Umbilical cord (tissue), 2 donors: ENCODE measurements around the gene BCAS3. TPM values are rescaled to one million over a fixed set of nuclear protein-coding genes. Genes with fewer than 3 reads are reported as not detected.
A peak's percentile ranks its signal among the peaks of the same experiment; 100 is the strongest.
"Not testable (repeated sequence)": the region's sequence is repeated elsewhere in the genome, so short reads cannot be mapped to it uniquely, and the experiment has no call there.

Experiments
- DNase-seq: peaks from one replicate; pipeline ENCODE4 v3.0.0-alpha.2; 2015; ENCODE audit warnings: low spot score
- total RNA-seq: library from RNA; depleted of rRNA; stranded (reverse); fragments of >200 nt; gene quantifications from one replicate; pipeline ENCODE4 v1.2.3, GENCODE V29; 2014; ENCODE audit warnings: low replicate concordance; ENCODE audit not compliant: insufficient read depth

Gene BCAS3
- total RNA-seq, 1 donor from 2014 or later = 25.0 TPM

- DNase-seq = no peak
Observed at GRCh38 chr17:61221181-61221580, 543.5 kb downstream of the BCAS3 start.

GRCh38 chr17:61221597-61222471 lies 544.2 kb downstream of the BCAS3 start:
- no peak for DNase-seq

- no peak for DNase-seq
Observed at GRCh38 chr17:61223725-61224124, 546.1 kb downstream of the BCAS3 start.

GRCh38 chr17:61225178-61225882 lies 547.7 kb downstream of the BCAS3 start:
- no peak for DNase-seq

GRCh38 chr17:61227866-61228265 lies 550.2 kb downstream of the BCAS3 start:
- DNase-seq = no peak

GRCh38 chr17:61230461-61230860 lies 552.8 kb downstream of the BCAS3 start:
- DNase-seq = no peak

GRCh38 chr17:61230972-61231820 lies 553.5 kb downstream of the BCAS3 start:
- DNase-seq = no peak

GRCh38 chr17:61232871-61233270 lies 555.2 kb downstream of the BCAS3 start:
- no peak for DNase-seq

GRCh38 chr17:61233991-61234750 lies 556.5 kb downstream of the BCAS3 start:
- no peak for DNase-seq

GRCh38 chr17:61235001-61235826 lies 557.6 kb downstream of the BCAS3 start:
- DNase-seq = no peak

GRCh38 chr17:61235827-61236197 lies 558.2 kb downstream of the BCAS3 start:
- peak; percentile 56 for DNase-seq

GRCh38 chr17:61237275-61237674 lies 559.6 kb downstream of the BCAS3 start:
- DNase-seq = no peak

- no peak for DNase-seq
Observed at GRCh38 chr17:61238455-61238933, 560.8 kb downstream of the BCAS3 start.

GRCh38 chr17:61239327-61239726 lies 561.7 kb downstream of the BCAS3 start:
- DNase-seq = no peak

- DNase-seq = no peak
Observed at GRCh38 chr17:61239953-61240352, 562.3 kb downstream of the BCAS3 start.

- no peak for DNase-seq
Observed at GRCh38 chr17:61240851-61241468, 563.3 kb downstream of the BCAS3 start.

- DNase-seq = not testable (repeated sequence)
Observed at GRCh38 chr17:61244988-61245387, 567.3 kb downstream of the BCAS3 start.

GRCh38 chr17:61245706-61246135 lies 568.1 kb downstream of the BCAS3 start:
- DNase-seq = no peak

GRCh38 chr17:61247439-61247838 lies 569.8 kb downstream of the BCAS3 start:
- peak; percentile 55 for DNase-seq

GRCh38 chr17:61248399-61248798 lies 570.7 kb downstream of the BCAS3 start:
- no peak for DNase-seq
